ENCODE results near the gene MUC6. TPM values are rescaled to one million over a fixed set of nuclear protein-coding genes. Genes with fewer than 3 reads are reported as not detected.

MUC6 gene
- total RNA-seq, 1 experiment from 2014 or later = not detected

GRCh38 chr11:965206-965775 lies 71.2 kb downstream of the MUC6 start:
- Histone ChIP-seq H3T11ph (ENCODE audit: low read length) (no peak overlapping the region), H3K9ac (ENCODE audit: extremely low read depth, insufficient read length, low read length) (no peak overlapping the region), H3K9me3 (ENCODE audit: control insufficient read depth, low read depth, low read length) (no peaks in the 10 kb centered on the region), H2BK120ac (ENCODE audit: low read depth, low read length, poor library complexity, severe bottlenecking) (no peak overlapping the region), H3K27me3 (ENCODE audit: insufficient read depth, low read length) (no peaks in the 10 kb centered on the region), H2AFZ (ENCODE audit: low read length) (no peak overlapping the region), H3K4ac (ENCODE audit: low read depth, low read length) (no peak overlapping the region), H3K4me1 (ENCODE audit: insufficient read depth, low read length) (no peaks in the 10 kb centered on the region), H3K27ac (ENCODE audit: insufficient read length, low read depth, low read length) (no peak overlapping the region), H2BK5ac (ENCODE audit: insufficient read length, low read length) (no peak overlapping the region), H3K23ac (ENCODE audit: insufficient read length, low read depth, low read length) (no peak overlapping the region), H4K91ac (ENCODE audit: insufficient read length, low read depth, low read length) (no peak overlapping the region), H2BK20ac (ENCODE audit: low read depth, low read length, poor library complexity, severe bottlenecking) (no peak overlapping the region), H2BK15ac (ENCODE audit: low read depth, low read length) (no peak overlapping the region), H2BK12ac (ENCODE audit: insufficient read length, low read depth, low read length) (no peak overlapping the region), H4K20me1 (ENCODE audit: control insufficient read depth, insufficient read depth, insufficient read length) (no peaks in the 10 kb centered on the region), H3K79me1 (ENCODE audit: insufficient read depth, low read depth, low read length, poor library complexity, severe bottlenecking) (no peaks in the 10 kb centered on the region), H4K5ac (ENCODE audit: insufficient read length, low read depth, low read length) (no peak overlapping the region), H3K79me2 (ENCODE audit: insufficient read depth, low read length) (no peaks in the 10 kb centered on the region), H4K8ac (replicated peaks; ENCODE audit: insufficient read length, low read depth, low read length) (no peak overlapping the region), H3K4me2 (ENCODE audit: insufficient read depth, insufficient read length, low read length) (no peak overlapping the region), H3K14ac (ENCODE audit: insufficient read depth, low read length) (no peak overlapping the region), H3K18ac (ENCODE audit: insufficient read length, low read depth, low read length) (no peak overlapping the region), H3K56ac (ENCODE audit: insufficient read length, low read depth, low read length) (no peak overlapping the region), H3K23me2 (ENCODE audit: insufficient read length, low read depth, low read length, poor library complexity, severe bottlenecking) (no peaks in the 10 kb centered on the region), H2AK5ac (ENCODE audit: insufficient read length, low read length) (no peak overlapping the region)
- H3K4me1 Mint-ChIP-seq = peaks cover 0 to 2% of the 10 kb centered on the region in 2 experiments; a peak in 1 of 4 replicates
- no CpG with 5 or more reads among the region's 13 CpGs for WGBS (ENCODE audit: extremely low coverage, insufficient read length, low lambda C conversion rate)
- TF ChIP-seq CTCF (conservative IDR thresholded peaks at IDR 0.05) = no peak
- no peak overlapping the region for H3K4me3 Mint-ChIP-seq
- no peak for DNase-seq
- H3K9me3 Mint-ChIP-seq = peaks cover 9 to 15% of the 10 kb centered on the region in 2 experiments; a peak in 3 of 5 replicates
- no peak overlapping the region; a peak in 1 of 7 replicates for H3K27ac Mint-ChIP-seq
- H3K27me3 Mint-ChIP-seq (ENCODE audit: low read depth) = no peaks in the 10 kb centered on the region
- H3K36me3 Mint-ChIP-seq (ENCODE audit: insufficient read depth in 1 of 3, low read depth in 3 of 3) = peaks cover 27 to 63% (median 54%) of the 10 kb centered on the region in 3 experiments

All from H9 (cell line).